Neural progenitor cell (in vitro differentiated cells): Measurements from ENCODE around the gene SLC41A3. TPM values are rescaled to one million over a fixed set of nuclear protein-coding genes. Genes with fewer than 3 reads are reported as not detected.

ENCODE experiments used
- DNase-seq: peaks from one replicate; pipeline ENCODE4 v3.0.0-alpha.2; 2016; ENCODE audit warnings: low spot score
- H2AFZ ChIP-seq: fragments of 200-600 bp; sonication (generic); replicated peaks from 2 replicates; pipeline ENCODE4 v1.6.1; 2016; ENCODE audit warnings: antibody characterized with exemption
- H3F3A ChIP-seq: fragments of 200-600 bp; sonication (generic); 2 replicates; pipeline ENCODE4 v1.6.1; 2016; ENCODE audit warnings: antibody characterized with exemption, low read depth
- H3K27ac ChIP-seq: fragments of 200-600 bp; sonication (generic); 2 replicates; pipeline ENCODE4 v1.5.1; 2016; ENCODE audit warnings: mild to moderate bottlenecking
- H3K27me3 ChIP-seq: fragments of 200-600 bp; sonication (generic); 2 replicates; pipeline ENCODE4 v1.6.1; 2016; ENCODE audit warnings: mild to moderate bottlenecking, moderate library complexity
- H3K36me3 ChIP-seq: fragments of 200-600 bp; sonication (generic); 2 replicates; pipeline ENCODE4 v1.5.1; 2016
- H3K4me1 ChIP-seq: fragments of 200-600 bp; sonication (generic); 2 replicates; pipeline ENCODE4 v1.6.1; 2016; ENCODE audit warnings: mixed run types
- H3K4me2 ChIP-seq: fragments of 200-600 bp; sonication (generic); 2 replicates; pipeline ENCODE4 v1.6.1; 2016
- H3K4me3 ChIP-seq: fragments of 200-600 bp; sonication (generic); 2 replicates; pipeline ENCODE4 v1.5.1; 2016
- H3K79me2 ChIP-seq: fragments of 200-600 bp; sonication (generic); 2 replicates; pipeline ENCODE4 v1.6.1; 2016; ENCODE audit warnings: low read depth
- H3K9ac ChIP-seq: fragments of 200-600 bp; sonication (generic); 2 replicates; pipeline ENCODE4 v1.6.1; 2016
- H3K9me3 ChIP-seq: fragments of 200-600 bp; sonication (generic); 2 replicates; pipeline ENCODE4 v1.5.1; 2016; ENCODE audit warnings: low read depth
- H4K20me1 ChIP-seq: fragments of 200-600 bp; sonication (generic); 2 replicates; pipeline ENCODE4 v1.6.1; 2016; ENCODE audit warnings: low read depth
- H3K27ac Mint-ChIP-seq: 3 replicates; pipeline ENCODE4 v1.8.0; 2021; ENCODE audit warnings: mixed read lengths
- H3K27me3 Mint-ChIP-seq: 2 replicates; pipeline ENCODE4 v1.8.0; 2022; ENCODE audit warnings: low read depth, mild to moderate bottlenecking, inconsistent platforms, moderate library complexity, mixed read lengths; ENCODE audit not compliant: insufficient read depth
- H3K36me3 Mint-ChIP-seq: 3 replicates; pipeline ENCODE4 v1.8.0; 2021; ENCODE audit warnings: mixed read lengths
- H3K4me1 Mint-ChIP-seq: 3 replicates; pipeline ENCODE4 v1.8.0; 2021; ENCODE audit warnings: mixed read lengths
- H3K4me3 Mint-ChIP-seq: 3 replicates; pipeline ENCODE4 v1.8.0; 2021; ENCODE audit warnings: mild to moderate bottlenecking, moderate library complexity, mixed read lengths
- H3K9me3 Mint-ChIP-seq: 3 replicates; pipeline ENCODE4 v1.8.0; 2020; ENCODE audit warnings: mixed read lengths
- EZH2 ChIP-seq: fragments of 200-600 bp; sonication (generic); IDR thresholded peaks from 2 replicates; pipeline ENCODE4 v1.6.1; 2017; ENCODE audit warnings: antibody characterized with exemption, mild to moderate bottlenecking, moderate library complexity
- EZH2phosphoT487 ChIP-seq: fragments of 200-600 bp; sonication (generic); IDR thresholded peaks from 2 replicates; pipeline ENCODE4 v1.6.1; 2017; ENCODE audit warnings: antibody characterized with exemption
- total RNA-seq: library from RNA; depleted of rRNA; stranded (reverse); fragments of >200 nt; gene quantifications from 2 replicates; pipeline ENCODE4 v1.2.3, GENCODE V29; 2015; ENCODE audit warnings: low replicate concordance
- TF ChIP-seq, protein P1 (sequence below): fragments of 200-600 bp; sonication (generic); IDR thresholded peaks from 2 replicates; pipeline ENCODE4 v1.5.1; 2017; ENCODE audit warnings: antibody characterized with exemption, mild to moderate bottlenecking

SLC41A3 gene
- total RNA-seq, 1 donor from 2014 or later: 24.9 TPM

DNA sequence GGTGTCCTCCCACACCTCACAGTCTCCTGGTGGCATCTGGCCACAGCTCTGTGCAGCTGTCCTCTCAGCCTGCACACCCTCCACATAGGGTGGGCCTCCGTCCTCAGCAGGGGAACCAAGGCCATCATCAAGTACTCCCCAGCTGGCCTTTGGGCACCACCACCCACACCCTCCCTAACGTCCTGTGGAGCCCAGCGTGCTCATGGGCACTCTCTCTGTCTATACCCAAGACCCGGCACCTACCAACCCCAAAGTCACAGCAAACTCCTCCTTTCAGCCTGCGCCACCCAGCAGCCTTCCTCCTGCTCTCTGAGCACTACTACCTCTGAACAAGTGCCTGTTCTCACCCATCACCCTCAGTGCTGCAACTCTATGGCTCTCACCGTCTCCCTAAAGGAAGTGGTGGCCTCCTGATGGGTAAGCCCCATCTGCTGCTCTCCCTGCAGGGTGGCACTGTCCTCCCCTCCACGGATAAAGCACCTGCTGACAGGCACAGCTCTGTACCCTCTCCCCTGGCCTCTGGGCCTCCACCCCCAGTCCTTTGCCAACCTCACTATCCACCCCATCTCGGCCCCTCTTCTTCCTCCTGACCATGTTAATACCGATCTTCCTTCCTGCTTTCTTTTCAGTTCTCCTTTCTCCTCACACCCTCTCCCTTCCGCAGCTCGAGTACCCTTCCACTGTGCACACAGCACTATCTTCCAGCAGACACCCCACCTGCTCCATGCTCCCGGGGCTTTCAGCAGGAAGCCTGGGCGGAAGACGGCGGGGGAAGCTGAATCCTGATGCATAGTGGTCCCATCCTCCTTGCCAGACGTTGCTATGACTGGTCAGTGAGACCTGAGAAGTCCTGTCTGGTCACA, 31.5 kb downstream of the SLC41A3 start:
- H3K27ac Mint-ChIP-seq: no peak overlapping the region
- H3K27ac ChIP-seq: no peak overlapping the region
- H3K4me1 Mint-ChIP-seq: peaks cover 6% of the 10 kb centered on the region
- H3K9ac ChIP-seq: no peak overlapping the region
- H3K27me3 ChIP-seq: no peaks in the 10 kb centered on the region
- H3K4me3 Mint-ChIP-seq: no peak overlapping the region
- no peak overlapping the region for H2AFZ ChIP-seq
- no peaks in the 10 kb centered on the region for H4K20me1 ChIP-seq
- H3K4me2 ChIP-seq: no peak overlapping the region
- H3K4me1 ChIP-seq: peaks cover 4% of the 10 kb centered on the region
- peaks cover 2% of the 10 kb centered on the region for H3K27me3 Mint-ChIP-seq
- peaks cover under 1% of the 10 kb centered on the region for H3K9me3 Mint-ChIP-seq
- H3K36me3 ChIP-seq: no peaks in the 10 kb centered on the region
- TF ChIP-seq EZH2phosphoT487 (no peak), EZH2 (no peak)
- TF ChIP-seq, protein P1, sequence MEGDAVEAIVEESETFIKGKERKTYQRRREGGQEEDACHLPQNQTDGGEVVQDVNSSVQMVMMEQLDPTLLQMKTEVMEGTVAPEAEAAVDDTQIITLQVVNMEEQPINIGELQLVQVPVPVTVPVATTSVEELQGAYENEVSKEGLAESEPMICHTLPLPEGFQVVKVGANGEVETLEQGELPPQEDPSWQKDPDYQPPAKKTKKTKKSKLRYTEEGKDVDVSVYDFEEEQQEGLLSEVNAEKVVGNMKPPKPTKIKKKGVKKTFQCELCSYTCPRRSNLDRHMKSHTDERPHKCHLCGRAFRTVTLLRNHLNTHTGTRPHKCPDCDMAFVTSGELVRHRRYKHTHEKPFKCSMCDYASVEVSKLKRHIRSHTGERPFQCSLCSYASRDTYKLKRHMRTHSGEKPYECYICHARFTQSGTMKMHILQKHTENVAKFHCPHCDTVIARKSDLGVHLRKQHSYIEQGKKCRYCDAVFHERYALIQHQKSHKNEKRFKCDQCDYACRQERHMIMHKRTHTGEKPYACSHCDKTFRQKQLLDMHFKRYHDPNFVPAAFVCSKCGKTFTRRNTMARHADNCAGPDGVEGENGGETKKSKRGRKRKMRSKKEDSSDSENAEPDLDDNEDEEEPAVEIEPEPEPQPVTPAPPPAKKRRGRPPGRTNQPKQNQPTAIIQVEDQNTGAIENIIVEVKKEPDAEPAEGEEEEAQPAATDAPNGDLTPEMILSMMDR: no peak
- H3K79me2 ChIP-seq: no peaks in the 10 kb centered on the region
- H3F3A ChIP-seq: no peaks in the 10 kb centered on the region
- H3K4me3 ChIP-seq: no peak overlapping the region
- H3K9me3 ChIP-seq: no peaks in the 10 kb centered on the region
- no peak for DNase-seq
- H3K36me3 Mint-ChIP-seq: peaks cover 20% of the 10 kb centered on the region

DNA sequence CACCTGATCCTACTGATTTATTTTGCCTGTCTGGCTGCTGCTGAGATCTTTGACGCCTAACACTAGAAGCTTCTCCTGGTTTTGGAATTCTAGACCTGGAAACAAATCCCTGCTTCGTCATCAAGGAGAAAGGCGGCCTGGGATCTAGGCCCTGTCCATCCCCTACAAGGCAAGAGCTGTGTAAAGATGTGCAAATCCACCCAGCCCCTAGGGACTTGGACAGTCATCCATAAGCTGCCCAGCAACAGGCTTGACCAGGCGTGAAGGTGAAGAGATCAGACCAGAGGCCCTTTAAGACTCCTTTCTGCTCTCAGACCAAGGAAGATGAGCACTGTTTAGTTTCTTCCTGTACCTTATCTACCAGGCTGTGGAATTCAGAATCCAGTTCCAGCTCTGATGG, 32.2 kb downstream of the SLC41A3 start:
- Histone ChIP-seq H3K9ac (no peak overlapping the region), H3K79me2 (no peaks in the 10 kb centered on the region), H3K4me1 (peaks cover 4% of the 10 kb centered on the region), H4K20me1 (no peaks in the 10 kb centered on the region), H3F3A (no peaks in the 10 kb centered on the region), H3K4me2 (no peak overlapping the region), H3K36me3 (no peaks in the 10 kb centered on the region), H3K27ac (no peak overlapping the region), H2AFZ (no peak overlapping the region), H3K27me3 (no peaks in the 10 kb centered on the region), H3K4me3 (no peak overlapping the region), H3K9me3 (no peaks in the 10 kb centered on the region)
- H3K9me3 Mint-ChIP-seq: peaks cover 3% of the 10 kb centered on the region
- no peak overlapping the region for H3K27ac Mint-ChIP-seq
- peaks cover 2% of the 10 kb centered on the region for H3K27me3 Mint-ChIP-seq
- no peak for DNase-seq
- TF ChIP-seq EZH2 (no peak), EZH2phosphoT487 (no peak)
- TF ChIP-seq, protein P1: no peak
- peaks cover 22% of the 10 kb centered on the region for H3K36me3 Mint-ChIP-seq
- peaks cover 6% of the 10 kb centered on the region for H3K4me1 Mint-ChIP-seq
- no peak overlapping the region for H3K4me3 Mint-ChIP-seq

DNA sequence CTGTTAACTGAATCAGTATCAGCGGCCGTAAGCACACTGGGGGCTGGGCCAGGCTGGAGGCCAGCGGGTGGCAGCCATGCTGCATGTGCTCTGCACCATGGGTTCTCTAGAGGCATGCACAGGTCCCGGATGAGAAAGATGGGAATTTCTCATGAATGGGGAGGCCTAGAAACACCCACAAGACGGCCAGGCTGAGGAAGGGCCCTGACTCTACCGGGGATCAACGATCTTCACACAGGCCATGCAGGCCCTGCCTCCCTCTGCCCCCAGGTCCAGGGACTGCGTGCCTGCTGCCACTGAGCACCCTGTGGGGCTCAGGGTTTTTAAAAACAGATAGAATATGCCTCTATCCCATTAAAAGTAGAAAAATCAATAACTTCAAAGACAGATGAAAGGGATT, 32.7 kb downstream of the SLC41A3 start:
- H3K4me3 Mint-ChIP-seq: no peak overlapping the region

More for the DNA sequence above, 32.7 kb downstream of the SLC41A3 start:
- Histone ChIP-seq H3K27me3 (no peaks in the 10 kb centered on the region), H3F3A (no peaks in the 10 kb centered on the region), H3K79me2 (no peaks in the 10 kb centered on the region), H3K36me3 (no peaks in the 10 kb centered on the region), H3K4me3 (no peak overlapping the region), H3K4me2 (no peak overlapping the region), H3K4me1 (peaks cover 4% of the 10 kb centered on the region), H3K9me3 (no peaks in the 10 kb centered on the region), H3K27ac (no peak overlapping the region), H3K9ac (no peak overlapping the region), H4K20me1 (no peaks in the 10 kb centered on the region), H2AFZ (no peak overlapping the region)
- TF ChIP-seq, protein P1: no peak
- TF ChIP-seq EZH2phosphoT487 (no peak), EZH2 (no peak)
- no peak overlapping the region for H3K27ac Mint-ChIP-seq
- peaks cover 25% of the 10 kb centered on the region for H3K36me3 Mint-ChIP-seq
- no peak for DNase-seq
- H3K4me1 Mint-ChIP-seq: peaks cover 6% of the 10 kb centered on the region
- H3K27me3 Mint-ChIP-seq: peaks cover 5% of the 10 kb centered on the region
- H3K9me3 Mint-ChIP-seq: peaks cover 7% of the 10 kb centered on the region
